NT2/D1 (cell line): ENCODE results near the gene ZNF800.

Experiments used
- SUZ12 ChIP-seq: IDR thresholded peaks from 2 replicates; pipeline ENCODE4 v1.6.1; 2011; ENCODE audit not compliant: insufficient read length, insufficient read depth; ENCODE audit errors: extremely low read depth
- YY1 ChIP-seq: IDR thresholded peaks from 2 replicates; pipeline ENCODE4 v1.6.1; 2011; ENCODE audit not compliant: insufficient read length, insufficient read depth
- ZNF274 ChIP-seq: IDR thresholded peaks from 2 replicates; pipeline ENCODE4 v1.6.1; 2011; ENCODE audit warnings: mild to moderate bottlenecking, low read depth, low read length

DNA sequence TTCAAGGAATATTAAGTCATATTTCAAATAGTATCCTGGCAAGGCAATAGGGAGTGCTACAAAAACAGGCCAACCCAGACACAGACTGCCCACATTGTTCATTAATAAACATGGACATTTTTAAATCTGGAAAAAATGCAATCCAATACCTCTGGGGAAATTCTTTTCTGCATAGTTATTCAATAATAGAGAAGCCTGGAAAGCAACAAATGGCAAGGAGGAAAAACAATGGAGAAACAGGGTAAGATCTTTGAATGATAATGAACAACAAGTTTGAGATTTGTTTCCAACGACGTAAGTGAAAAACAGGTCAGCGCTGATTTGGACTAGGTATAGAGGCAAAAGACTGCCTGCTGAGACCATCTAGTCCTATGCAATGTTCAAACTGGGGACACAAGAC, 44.7 kb upstream of the ZNF800 start:
- TF ChIP-seq SUZ12 (no peak), YY1 (no peak), ZNF274 (no peak)
